ENCODE results near the gene CCDC80. TPM values are rescaled to one million over a fixed set of nuclear protein-coding genes. Genes with fewer than 3 reads are reported as not detected.

Gene CCDC80
- total RNA-seq, 1 donor from 2014 or later, result not detected

GRCh38 chr3:112602217-112602838 lies 38.6 kb downstream of the CCDC80 start:
- intact Hi-C loops (cut with micrococcal nuclease), result no loop called here
- POLR2A ChIA-PET, result interaction anchor here (0.6 kb wide), 1 partner anchor 136 kb away, joined by 4 read pairs; no protein-coding TSS in a partner anchor
- H3K36me3 Mint-ChIP-seq (ENCODE audit: low read depth), result peaks cover 10% of the 10 kb centered on the region
- H3K9me3 Mint-ChIP-seq, result no peaks in the 10 kb centered on the region
- ATAC-seq (ENCODE audit: low read depth) (no peak), DNase-seq (no peak)
- peaks cover 7% of the 10 kb centered on the region for H3K4me1 Mint-ChIP-seq
- H3K27ac Mint-ChIP-seq, result no peak overlapping the region
- CTCF ChIA-PET, result interaction anchor here (1.4 kb wide), 1 partner anchor 40 kb away, joined by 3 read pairs; no protein-coding TSS in a partner anchor
- H3K27me3 Mint-ChIP-seq, result peaks cover 2% of the 10 kb centered on the region
- H3K4me3 Mint-ChIP-seq, result no peak overlapping the region
- no peak for TF ChIP-seq CTCF (IDR thresholded peaks at IDR 0.05)

GRCh38 chr3:112598731-112599130 lies 42.2 kb downstream of the CCDC80 start:
- H3K27ac Mint-ChIP-seq, result no peak overlapping the region
- CTCF ChIA-PET, result no interaction called here
- intact Hi-C loops (cut with micrococcal nuclease), result no loop called here

GRCh38 chr3:112597945-112598344 lies 43.0 kb downstream of the CCDC80 start:
- Mint-ChIP-seq H3K9me3 (peaks cover 1% of the 10 kb centered on the region), H3K4me3 (no peak overlapping the region), H3K27me3 (no peaks in the 10 kb centered on the region), H3K4me1 (peaks cover 8% of the 10 kb centered on the region), H3K36me3 (ENCODE audit: low read depth) (peaks cover 36% of the 10 kb centered on the region), H3K27ac (no peak overlapping the region)
- intact Hi-C loops (cut with micrococcal nuclease), result no loop called here
- DNase-seq (no peak), ATAC-seq (ENCODE audit: low read depth) (no peak)
- ChIA-PET CTCF (no interaction called here), POLR2A (interaction anchor here (0.6 kb wide), 1 partner anchor 18 kb away, joined by 3 read pairs; no protein-coding TSS in a partner anchor)
- no peak for TF ChIP-seq CTCF (IDR thresholded peaks at IDR 0.05)

More at GRCh38 chr3:112598731-112599130, 42.2 kb downstream of the CCDC80 start:
- Mint-ChIP-seq H3K4me3 (no peak overlapping the region), H3K27me3 (no peaks in the 10 kb centered on the region), H3K4me1 (peaks cover 7% of the 10 kb centered on the region), H3K36me3 (ENCODE audit: low read depth) (peaks cover 30% of the 10 kb centered on the region), H3K9me3 (no peaks in the 10 kb centered on the region)
- POLR2A ChIA-PET, result no interaction called here
- DNase-seq (no peak), ATAC-seq (ENCODE audit: low read depth) (no peak)
- no peak for TF ChIP-seq CTCF (IDR thresholded peaks at IDR 0.05)

- CTCF ChIA-PET, result interaction anchor here (1.8 kb wide), 1 partner anchor 12 kb away, joined by 6 read pairs; no protein-coding TSS in a partner anchor
- intact Hi-C loops (cut with micrococcal nuclease), result no loop called here
- H3K27me3 Mint-ChIP-seq, result no peaks in the 10 kb centered on the region
- TF ChIP-seq CTCF (IDR thresholded peaks at IDR 0.05), result no peak
- H3K4me3 Mint-ChIP-seq, result no peak overlapping the region
- H3K27ac Mint-ChIP-seq, result no peak overlapping the region
- DNase-seq, result no peak
- peaks cover 4% of the 10 kb centered on the region for H3K9me3 Mint-ChIP-seq
- peaks cover 60% of the 10 kb centered on the region for H3K36me3 Mint-ChIP-seq (ENCODE audit: low read depth)
- H3K4me1 Mint-ChIP-seq, result peaks cover 11% of the 10 kb centered on the region
- POLR2A ChIA-PET, result no interaction called here
- ATAC-seq (ENCODE audit: low read depth), result no peak
Observed at GRCh38 chr3:112594856-112595255, 46.1 kb downstream of the CCDC80 start.

GRCh38 chr3:112593258-112593657 lies 47.7 kb downstream of the CCDC80 start:
- intact Hi-C loops (cut with micrococcal nuclease), result no loop called here
- ChIA-PET POLR2A (interaction anchor here (0.7 kb wide), 1 partner anchor 19 kb away, joined by 11 read pairs; no protein-coding TSS in a partner anchor), CTCF (no interaction called here)
- Mint-ChIP-seq H3K36me3 (ENCODE audit: low read depth) (peaks cover 69% of the 10 kb centered on the region), H3K4me3 (no peak overlapping the region), H3K27me3 (no peaks in the 10 kb centered on the region), H3K9me3 (peaks cover 4% of the 10 kb centered on the region), H3K4me1 (peaks cover 11% of the 10 kb centered on the region), H3K27ac (no peak overlapping the region)
- ATAC-seq (ENCODE audit: low read depth), result no peak
- DNase-seq, result no peak
- no peak for TF ChIP-seq CTCF (IDR thresholded peaks at IDR 0.05)
